GM19467 (cell line): ENCODE results near the gene LGALS9C.
"Not testable (repeated sequence)": the region's sequence is repeated elsewhere in the genome, so short reads cannot be mapped to it uniquely, and the experiment has no call there.

Source experiments
- ATAC-seq: cut with Tn5 transposase; IDR thresholded peaks from one replicate; pipeline ENCODE4 v1.9.1; 2021; ENCODE audit warnings: mild to moderate bottlenecking, moderate library complexity; ENCODE audit not compliant: unreplicated experiment

Gene LGALS9C

DNA sequence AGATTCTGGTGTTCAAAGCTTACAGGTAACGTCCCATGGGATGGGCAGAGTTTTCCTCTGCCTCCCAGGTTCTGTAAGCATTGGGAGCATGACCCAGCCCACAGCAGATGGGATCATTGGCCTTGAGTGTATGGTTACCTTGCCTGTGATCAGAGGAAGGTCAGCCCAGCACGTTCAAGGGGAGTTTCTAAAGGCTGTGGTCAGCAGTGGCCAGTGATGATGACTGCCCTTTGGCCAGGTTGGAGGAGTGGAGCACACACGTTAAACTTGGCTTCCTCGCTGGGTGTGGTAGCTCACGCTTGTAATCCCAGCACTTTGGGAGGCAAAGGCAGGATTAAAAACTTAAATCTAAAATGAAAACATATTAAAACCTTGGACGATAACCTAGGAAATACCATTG lies 51.8 kb downstream of the LGALS9C start:
- ATAC-seq: not testable (repeated sequence)

DNA sequence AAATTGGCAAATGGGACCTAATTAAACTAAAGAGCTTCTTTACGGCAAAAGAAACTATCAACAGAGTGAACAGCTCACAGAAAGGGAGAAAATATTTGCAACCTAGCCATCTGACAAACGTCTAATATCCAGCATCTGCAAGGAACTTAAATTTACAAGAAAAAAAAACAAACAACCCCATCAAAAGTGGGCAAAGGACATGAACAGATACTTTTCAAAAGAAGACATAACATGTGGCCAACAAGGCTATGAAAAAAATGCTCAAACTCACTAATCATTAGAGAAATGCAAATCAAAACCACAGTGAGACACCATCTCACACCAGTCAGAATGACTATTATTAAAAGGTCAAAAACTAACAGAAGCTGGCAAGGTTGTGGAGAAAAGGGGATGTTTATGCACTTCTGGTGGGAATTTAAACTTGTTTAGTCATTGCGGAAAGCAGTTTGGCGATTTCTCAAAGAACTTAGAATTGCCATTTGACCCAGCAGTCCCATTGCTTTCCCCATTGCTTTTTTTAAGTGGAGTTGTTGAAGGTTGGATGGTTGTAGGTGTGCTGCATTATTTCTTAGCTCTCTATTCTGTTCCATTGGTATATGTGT lies 52.4 kb downstream of the LGALS9C start:
- not testable (repeated sequence) for ATAC-seq

GRCh38 chr17:18530405-18530804 lies 53.8 kb downstream of the LGALS9C start:
- ATAC-seq: not testable (repeated sequence)

- not testable (repeated sequence) for ATAC-seq
Observed at GRCh38 chr17:18542234-18542633, 65.6 kb downstream of the LGALS9C start.

- ATAC-seq: not testable (repeated sequence)
Observed at GRCh38 chr17:18542907-18543306, 66.3 kb downstream of the LGALS9C start.
